ENCODE data around the gene SIGLEC11. TPM values are rescaled to one million over a fixed set of nuclear protein-coding genes. Genes with fewer than 3 reads are reported as not detected.
"Not testable (repeated sequence)": the region's sequence is repeated elsewhere in the genome, so short reads cannot be mapped to it uniquely, and the experiment has no call there.

Gene SIGLEC11
- total and polyA plus RNA-seq, 4 donors = 0.82 to 3.1 (median 1.6) TPM

DNA sequence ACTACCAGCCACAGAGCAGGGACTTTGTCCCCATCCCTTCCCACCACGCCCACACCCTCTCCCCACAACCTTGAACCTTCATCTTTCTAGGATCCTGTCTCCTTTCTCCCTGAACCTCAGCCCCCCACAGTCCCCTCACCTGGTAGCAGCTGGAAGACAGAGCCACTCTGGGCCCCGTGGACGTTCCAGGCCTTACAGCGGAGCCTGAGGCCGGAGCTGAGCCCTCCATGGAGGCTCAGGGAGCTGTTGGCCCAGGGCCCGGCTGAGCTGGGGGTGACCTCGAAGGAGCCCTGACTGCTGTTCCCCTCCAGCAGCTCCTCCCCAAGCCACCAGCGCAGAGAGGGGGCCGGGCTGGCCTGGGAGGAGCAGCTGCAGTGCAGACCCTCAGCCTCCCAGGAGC is 2.8 kb downstream of the SIGLEC11 start:
- not testable (repeated sequence) for H3K36me3 ChIP-seq (ENCODE audit: control insufficient read depth in 1 of 2, insufficient read depth in 2 of 2, low read length in 1 of 2); H3K4me3 ChIP-seq (ENCODE audit: low read length in 2 of 2); H3K27ac ChIP-seq (ENCODE audit: low read depth in 1 of 2, low read length in 2 of 2); H3K27me3 ChIP-seq (ENCODE audit: control insufficient read depth in 1 of 2, insufficient read depth in 2 of 2, low read length in 1 of 2); ATAC-seq (ENCODE audit: low FRiP score); H3K4me1 ChIP-seq (ENCODE audit: control insufficient read depth in 1 of 2, insufficient read depth in 2 of 2, low read length in 2 of 2); H3K9me3 ChIP-seq (ENCODE audit: control insufficient read depth, low read length)
- DNase-seq = peak in 1 of 2 donors; percentile 22
- intact Hi-C loops (cut with DNase I) = loop anchor here in 1 of 2 donors (10.0 kb wide), 1 partner anchor 177 kb away; no protein-coding TSS in a partner anchor
- 47 to 51% methylated on average over 8 to 9 of the region's 9 CpGs for WGBS, 2 donors

DNA sequence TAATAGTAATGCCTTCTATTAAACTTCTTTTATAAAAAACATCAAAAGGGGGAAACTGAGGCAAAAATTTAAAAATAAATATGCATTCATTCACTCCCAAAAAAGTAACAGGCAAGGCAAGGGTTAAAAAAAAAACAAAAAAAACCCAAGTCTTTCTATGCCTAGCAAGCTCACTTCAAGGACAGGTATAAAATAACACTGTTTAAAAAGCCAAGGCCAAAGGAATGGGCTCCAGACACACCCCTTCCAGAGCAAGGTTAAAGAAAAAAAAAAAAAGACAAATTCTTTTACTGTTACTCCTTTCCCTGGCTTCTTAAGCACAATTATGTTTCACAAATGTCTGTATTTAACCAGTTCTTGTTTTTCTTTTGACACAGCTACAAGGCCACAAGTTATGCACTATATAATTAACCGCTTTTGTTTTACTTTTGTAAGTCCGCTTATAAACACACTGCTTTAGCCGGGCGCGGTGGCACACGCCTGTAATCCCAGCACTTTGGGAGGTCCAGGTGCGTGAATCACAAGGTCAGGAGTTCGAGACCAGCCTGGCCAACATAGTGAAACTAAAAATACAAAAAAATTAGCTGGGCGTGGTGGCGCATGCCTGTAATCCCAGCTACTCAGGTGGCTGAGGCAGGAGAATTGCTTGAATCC is 3.6 kb downstream of the SIGLEC11 start:
- peak in 1 of 2 donors; percentile 9 for DNase-seq
- no peaks in the 10 kb centered on the region for H3K9me3 ChIP-seq (ENCODE audit: control insufficient read depth, low read length)
- no peaks in the 10 kb centered on the region for H3K36me3 ChIP-seq (ENCODE audit: control insufficient read depth in 1 of 2, insufficient read depth in 2 of 2, low read length in 1 of 2)
- H3K27ac ChIP-seq (ENCODE audit: low read depth in 1 of 2, low read length in 2 of 2) = no peak overlapping the region
- ATAC-seq (ENCODE audit: low FRiP score) = no peak
- no peaks in the 10 kb centered on the region for H3K27me3 ChIP-seq (ENCODE audit: control insufficient read depth in 1 of 2, insufficient read depth in 2 of 2, low read length in 1 of 2)
- no peak overlapping the region for H3K4me3 ChIP-seq (ENCODE audit: low read length in 2 of 2)
- H3K4me1 ChIP-seq (ENCODE audit: control insufficient read depth in 1 of 2, insufficient read depth in 2 of 2, low read length in 2 of 2) = peaks cover 2 to 4% of the 10 kb centered on the region in 2 donors
- WGBS, 2 donors = 88 to 89% methylated on average over 10 of the region's 10 CpGs
- intact Hi-C loops (cut with DNase I) = loop anchor here in 1 of 2 donors (10.0 kb wide), 1 partner anchor 177 kb away; no protein-coding TSS in a partner anchor

- no peak for DNase-seq
- WGBS, 2 donors = 84% methylated on average over 9 of the region's 9 CpGs
- no peak overlapping the region for H3K27ac ChIP-seq (ENCODE audit: low read depth in 1 of 2, low read length in 2 of 2)
- H3K9me3 ChIP-seq (ENCODE audit: control insufficient read depth, low read length) = no peaks in the 10 kb centered on the region
- ATAC-seq (ENCODE audit: low FRiP score) = no peak
- H3K4me1 ChIP-seq (ENCODE audit: control insufficient read depth in 1 of 2, insufficient read depth in 2 of 2, low read length in 2 of 2) = peaks cover 2 to 4% of the 10 kb centered on the region in 2 donors
- no peaks in the 10 kb centered on the region for H3K36me3 ChIP-seq (ENCODE audit: control insufficient read depth in 1 of 2, insufficient read depth in 2 of 2, low read length in 1 of 2)
- no peaks in the 10 kb centered on the region for H3K27me3 ChIP-seq (ENCODE audit: control insufficient read depth in 1 of 2, insufficient read depth in 2 of 2, low read length in 1 of 2)
- H3K4me3 ChIP-seq (ENCODE audit: low read length in 2 of 2) = no peak overlapping the region
- intact Hi-C loops (cut with DNase I) = loop anchor here in 1 of 2 donors (10.0 kb wide), 1 partner anchor 179 kb away; no protein-coding TSS in a partner anchor
Measured at GRCh38 chr19:49956115-49956495, 4.9 kb downstream of the SIGLEC11 start.

DNA sequence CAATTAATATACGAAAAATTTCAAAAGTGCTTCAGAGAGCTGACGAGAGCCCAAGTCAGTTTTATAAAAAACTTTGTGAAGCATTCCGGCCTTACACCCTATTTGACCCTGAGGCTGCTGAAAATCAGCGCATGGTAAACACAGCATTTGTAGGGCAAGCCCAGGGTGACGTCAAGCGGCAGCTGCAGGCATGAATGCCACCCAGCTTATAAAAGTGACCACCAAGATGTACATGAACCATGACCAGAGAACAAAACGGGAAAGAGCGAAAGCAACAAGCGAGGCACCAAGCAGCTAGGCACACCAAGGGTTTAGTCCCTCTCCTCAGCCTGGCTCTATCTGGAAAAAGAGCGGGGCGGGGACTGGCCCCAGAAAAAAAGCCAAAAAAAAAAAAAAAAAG is 6.0 kb downstream of the SIGLEC11 start:
- Histone ChIP-seq H3K27ac (ENCODE audit: low read depth in 1 of 2, low read length in 2 of 2) (no peak overlapping the region), H3K9me3 (ENCODE audit: control insufficient read depth, low read length) (no peaks in the 10 kb centered on the region), H3K27me3 (ENCODE audit: control insufficient read depth in 1 of 2, insufficient read depth in 2 of 2, low read length in 1 of 2) (no peaks in the 10 kb centered on the region), H3K4me1 (ENCODE audit: control insufficient read depth in 1 of 2, insufficient read depth in 2 of 2, low read length in 2 of 2) (peaks cover 2 to 4% of the 10 kb centered on the region in 2 donors), H3K36me3 (ENCODE audit: control insufficient read depth in 1 of 2, insufficient read depth in 2 of 2, low read length in 1 of 2) (no peaks in the 10 kb centered on the region), H3K4me3 (ENCODE audit: low read length in 2 of 2) (no peak overlapping the region)
- intact Hi-C loops (cut with DNase I) = loop anchor here in 1 of 2 donors (10.0 kb wide), 1 partner anchor 180 kb away; no protein-coding TSS in a partner anchor
- WGBS, 2 donors = 49 to 50% methylated on average over 11 of the region's 11 CpGs
- DNase-seq = peak; percentile 14 to 19
- ATAC-seq (ENCODE audit: low FRiP score) = no peak

DNA sequence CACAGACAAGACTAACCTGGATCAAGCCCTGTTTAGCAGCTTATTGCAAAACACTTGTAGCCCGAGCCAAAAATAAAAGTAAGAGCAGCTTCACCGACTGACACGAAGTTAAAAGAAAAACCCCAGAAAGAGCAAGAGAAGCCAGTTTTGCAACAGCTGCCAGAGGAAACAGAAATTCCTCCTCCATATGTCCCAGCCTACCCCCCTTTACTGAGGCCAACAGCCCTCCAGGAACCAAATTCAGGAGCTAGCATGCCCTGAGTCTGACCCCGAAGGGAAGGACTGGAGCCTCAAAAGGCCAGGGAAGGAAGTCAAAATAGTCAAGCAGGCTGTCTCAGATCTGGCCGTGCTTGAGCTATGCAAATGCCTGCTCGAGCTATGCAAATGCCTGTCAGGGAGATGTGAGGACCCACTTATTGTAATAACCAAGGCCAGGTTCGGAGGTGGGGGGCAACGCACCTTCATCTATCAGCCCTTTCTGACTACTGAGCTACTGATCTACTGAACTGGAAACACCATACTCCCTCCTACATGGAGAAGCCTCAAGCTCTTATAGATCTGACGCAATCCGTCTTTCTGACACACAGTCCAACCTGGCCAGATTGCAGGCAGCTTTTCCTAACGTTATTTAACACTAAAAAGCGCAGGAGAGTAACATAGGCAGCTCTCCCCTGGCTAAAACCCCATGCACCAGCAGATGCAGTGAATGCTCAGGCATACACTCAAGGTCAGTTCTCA is 6.7 kb downstream of the SIGLEC11 start:
- no peaks in the 10 kb centered on the region for H3K27me3 ChIP-seq (ENCODE audit: control insufficient read depth in 1 of 2, insufficient read depth in 2 of 2, low read length in 1 of 2)
- 22 to 23% methylated on average over 12 of the region's 12 CpGs for WGBS, 2 donors
- no peak overlapping the region for H3K4me3 ChIP-seq (ENCODE audit: low read length in 2 of 2)
- DNase-seq (peak; percentile 42 to 49), ATAC-seq (ENCODE audit: low FRiP score) (no peak)
- no peaks in the 10 kb centered on the region for H3K36me3 ChIP-seq (ENCODE audit: control insufficient read depth in 1 of 2, insufficient read depth in 2 of 2, low read length in 1 of 2)
- intact Hi-C loops (cut with DNase I) = loop anchor here in 1 of 2 donors (10.0 kb wide), 1 partner anchor 181 kb away; no protein-coding TSS in a partner anchor
- H3K9me3 ChIP-seq (ENCODE audit: control insufficient read depth, low read length) = no peaks in the 10 kb centered on the region
- no peak overlapping the region for H3K27ac ChIP-seq (ENCODE audit: low read depth in 1 of 2, low read length in 2 of 2)
- peaks cover 2 to 4% of the 10 kb centered on the region in 2 donors for H3K4me1 ChIP-seq (ENCODE audit: control insufficient read depth in 1 of 2, insufficient read depth in 2 of 2, low read length in 2 of 2)

- no peak overlapping the region for H3K27ac ChIP-seq (ENCODE audit: low read depth in 1 of 2, low read length in 2 of 2)
- WGBS, 2 donors = 65 to 68% methylated on average over 7 of the region's 7 CpGs
- no peaks in the 10 kb centered on the region for H3K27me3 ChIP-seq (ENCODE audit: control insufficient read depth in 1 of 2, insufficient read depth in 2 of 2, low read length in 1 of 2)
- ATAC-seq (ENCODE audit: low FRiP score) = no peak
- DNase-seq = peak; percentile 2 to 8
- H3K4me3 ChIP-seq (ENCODE audit: low read length in 2 of 2) = no peak overlapping the region
- no peaks in the 10 kb centered on the region for H3K36me3 ChIP-seq (ENCODE audit: control insufficient read depth in 1 of 2, insufficient read depth in 2 of 2, low read length in 1 of 2)
- H3K9me3 ChIP-seq (ENCODE audit: control insufficient read depth, low read length) = no peaks in the 10 kb centered on the region
- intact Hi-C loops (cut with DNase I) = loop anchor here in 1 of 2 donors (10.0 kb wide), 1 partner anchor 181 kb away; no protein-coding TSS in a partner anchor
- H3K4me1 ChIP-seq (ENCODE audit: control insufficient read depth in 1 of 2, insufficient read depth in 2 of 2, low read length in 2 of 2) = peaks cover 2 to 4% of the 10 kb centered on the region in 2 donors
Measured at GRCh38 chr19:49953416-49953815, 7.6 kb downstream of the SIGLEC11 start.

GRCh38 chr19:49952906-49953305 is 8.1 kb downstream of the SIGLEC11 start:
- Histone ChIP-seq H3K27me3 (ENCODE audit: control insufficient read depth in 1 of 2, insufficient read depth in 2 of 2, low read length in 1 of 2) (no peaks in the 10 kb centered on the region), H3K9me3 (ENCODE audit: control insufficient read depth, low read length) (no peaks in the 10 kb centered on the region), H3K36me3 (ENCODE audit: control insufficient read depth in 1 of 2, insufficient read depth in 2 of 2, low read length in 1 of 2) (no peaks in the 10 kb centered on the region), H3K4me3 (ENCODE audit: low read length in 2 of 2) (no peak overlapping the region), H3K4me1 (ENCODE audit: control insufficient read depth in 1 of 2, insufficient read depth in 2 of 2, low read length in 2 of 2) (peaks cover 2 to 4% of the 10 kb centered on the region in 2 donors), H3K27ac (ENCODE audit: low read depth in 1 of 2, low read length in 2 of 2) (no peak overlapping the region)
- ATAC-seq (ENCODE audit: low FRiP score) (no peak), DNase-seq (peak; percentile 31 to 51)
- intact Hi-C loops (cut with DNase I) = loop anchor here in 1 of 2 donors (10.0 kb wide), 1 partner anchor 182 kb away; no protein-coding TSS in a partner anchor
- 39 to 40% methylated on average over 13 of the region's 13 CpGs for WGBS, 2 donors

DNA sequence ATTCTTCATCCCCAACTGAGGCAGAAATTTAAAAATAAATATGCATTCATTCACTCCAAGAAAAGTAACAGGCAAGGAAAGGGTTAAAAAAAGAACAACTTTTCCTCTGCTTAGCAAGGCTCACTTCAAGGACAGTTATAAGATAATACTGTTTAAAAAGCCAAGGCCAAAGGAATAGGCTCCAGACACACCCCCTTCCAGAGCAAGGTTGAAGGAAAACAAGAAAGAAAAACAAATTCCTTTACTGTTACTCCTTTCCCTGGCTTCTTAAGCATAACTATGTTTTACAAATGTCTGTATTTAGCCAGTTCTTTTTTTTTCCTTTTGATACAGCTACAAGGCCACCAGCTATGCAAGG is 8.5 kb downstream of the SIGLEC11 start:
- intact Hi-C loops (cut with DNase I) = loop anchor here in 1 of 2 donors (10.0 kb wide), 1 partner anchor 182 kb away; no protein-coding TSS in a partner anchor
- ATAC-seq (ENCODE audit: low FRiP score) = no peak
- Histone ChIP-seq H3K4me1 (ENCODE audit: control insufficient read depth in 1 of 2, insufficient read depth in 2 of 2, low read length in 2 of 2) (peaks cover 2 to 4% of the 10 kb centered on the region in 2 donors), H3K36me3 (ENCODE audit: control insufficient read depth in 1 of 2, insufficient read depth in 2 of 2, low read length in 1 of 2) (no peaks in the 10 kb centered on the region), H3K9me3 (ENCODE audit: control insufficient read depth, low read length) (no peaks in the 10 kb centered on the region), H3K27ac (ENCODE audit: low read depth in 1 of 2, low read length in 2 of 2) (no peak overlapping the region), H3K27me3 (ENCODE audit: control insufficient read depth in 1 of 2, insufficient read depth in 2 of 2, low read length in 1 of 2) (no peaks in the 10 kb centered on the region), H3K4me3 (ENCODE audit: low read length in 2 of 2) (no peak overlapping the region)
- no peak for DNase-seq

Data from aorta (tissue), 5 donors.